Measurements from ENCODE around the gene IL1RAPL1. TPM values are rescaled to one million over a fixed set of nuclear protein-coding genes. Genes with fewer than 3 reads are reported as not detected.

The IL1RAPL1 gene
- total and polyA plus RNA-seq, 2 donors (not counting 3 experiments of a cell fraction or from before 2014, with no cell fraction given): 0.79 to 1.3 TPM

- ChIA-PET CTCF (no interaction called here), POLR2A (no interaction called here)
- H4K20me1 ChIP-seq (replicated peaks; ENCODE audit: control insufficient read depth, extremely low read depth, insufficient read depth, low read length): no peaks in the 10 kb centered on the region
- FAIRE-seq (no peak), DNase-seq (ENCODE audit: low read depth, low spot score) (peak; percentile 1)
- H3K4me2 ChIP-seq (ENCODE audit: insufficient read depth, low read length): no peak overlapping the region
- no peak overlapping the region for H2AFZ ChIP-seq (ENCODE audit: low read depth, low read length)
- TF ChIP-seq GATA2 (IDR thresholded peaks at IDR 0.05; ENCODE audit: insufficient read depth, insufficient read length, low read depth, low read length) (no peak), MAX (IDR thresholded peaks at IDR 0.05; ENCODE audit: insufficient read depth, insufficient read length) (no peak), POLR2A (IDR thresholded peaks at IDR 0.05; ENCODE audit: low read depth, low read length) (no peak), JUN (IDR thresholded peaks at IDR 0.05; ENCODE audit: borderline replicate concordance, insufficient read depth, insufficient read length, low read depth) (no peak), EZH2 (IDR thresholded peaks at IDR 0.05; ENCODE audit: borderline replicate concordance, low read depth, low read length, severe bottlenecking) (no peak), POLR2AphosphoS5 (IDR thresholded peaks at IDR 0.05; ENCODE audit: insufficient read depth, low read depth, low read length) (no peak), MYC (IDR thresholded peaks at IDR 0.05; ENCODE audit: low read depth, low read length) (no peak), FOS (IDR thresholded peaks at IDR 0.05; ENCODE audit: borderline replicate concordance, insufficient read depth, low read length) (no peak)
- TF ChIP-seq, protein P1, sequence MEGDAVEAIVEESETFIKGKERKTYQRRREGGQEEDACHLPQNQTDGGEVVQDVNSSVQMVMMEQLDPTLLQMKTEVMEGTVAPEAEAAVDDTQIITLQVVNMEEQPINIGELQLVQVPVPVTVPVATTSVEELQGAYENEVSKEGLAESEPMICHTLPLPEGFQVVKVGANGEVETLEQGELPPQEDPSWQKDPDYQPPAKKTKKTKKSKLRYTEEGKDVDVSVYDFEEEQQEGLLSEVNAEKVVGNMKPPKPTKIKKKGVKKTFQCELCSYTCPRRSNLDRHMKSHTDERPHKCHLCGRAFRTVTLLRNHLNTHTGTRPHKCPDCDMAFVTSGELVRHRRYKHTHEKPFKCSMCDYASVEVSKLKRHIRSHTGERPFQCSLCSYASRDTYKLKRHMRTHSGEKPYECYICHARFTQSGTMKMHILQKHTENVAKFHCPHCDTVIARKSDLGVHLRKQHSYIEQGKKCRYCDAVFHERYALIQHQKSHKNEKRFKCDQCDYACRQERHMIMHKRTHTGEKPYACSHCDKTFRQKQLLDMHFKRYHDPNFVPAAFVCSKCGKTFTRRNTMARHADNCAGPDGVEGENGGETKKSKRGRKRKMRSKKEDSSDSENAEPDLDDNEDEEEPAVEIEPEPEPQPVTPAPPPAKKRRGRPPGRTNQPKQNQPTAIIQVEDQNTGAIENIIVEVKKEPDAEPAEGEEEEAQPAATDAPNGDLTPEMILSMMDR (IDR thresholded peaks at IDR 0.05; ENCODE audit: extremely low read depth in 1 of 2, insufficient read depth in 1 of 2, low read depth in 1 of 2, low read length in 2 of 2): no peak
- no peak overlapping the region for H3K9ac ChIP-seq (replicated peaks; ENCODE audit: extremely low read depth, insufficient read depth, low read length)
- H3K27ac ChIP-seq (ENCODE audit: insufficient read depth, low read depth, low read length): no peak overlapping the region
- H3K9me1 ChIP-seq (replicated peaks; ENCODE audit: control insufficient read depth, extremely low read depth, insufficient read depth, low read length): no peaks in the 10 kb centered on the region
- dilution Hi-C loops (cut with MboI; ENCODE audit: extremely low pct_ligation_motif_present, low sequenced_read_pairs) (no loop called here), intact Hi-C loops (cut with micrococcal nuclease) (no loop called here)
- H3K79me2 ChIP-seq (ENCODE audit: control insufficient read depth, insufficient read depth, low read length): no peaks in the 10 kb centered on the region
- no peak overlapping the region for H3K4me3 ChIP-seq (replicated peaks in 1 of 3; ENCODE audit: insufficient read depth in 1 of 3, low read depth in 1 of 3, low read length in 3 of 3)
- H3K36me3 ChIP-seq (ENCODE audit: control insufficient read depth in 2 of 2, extremely low read depth in 1 of 2, insufficient read depth in 2 of 2, low read length in 2 of 2): no peaks in the 10 kb centered on the region
- no TSS peak for BruUV-seq (replicated peaks)
- no peaks in the 10 kb centered on the region for H3K9me3 ChIP-seq (replicated peaks; ENCODE audit: control insufficient read depth, insufficient read depth, low read length)
- no peaks in the 10 kb centered on the region for H3K27me3 ChIP-seq (ENCODE audit: control insufficient read depth in 2 of 2, insufficient read depth in 2 of 2, low read length in 2 of 2)
- no peaks in the 10 kb centered on the region for H3K4me1 ChIP-seq (ENCODE audit: control insufficient read depth, extremely low read depth, insufficient read depth, low read length)
Measured at GRCh38 chrX:29435396-29435795, 848.1 kb downstream of the IL1RAPL1 start.

Data from endothelial cell of umbilical vein (primary cell).